NCI-H2171 treated with DMSO at 0.1 percent for 48 hours (cell line): ENCODE data around the gene TROAP.

Experiments used
- DNase-seq: peaks from one replicate; lab custom pipeline; 2025; lab: John Stamatoyannopoulos, UW

TROAP gene

DNA sequence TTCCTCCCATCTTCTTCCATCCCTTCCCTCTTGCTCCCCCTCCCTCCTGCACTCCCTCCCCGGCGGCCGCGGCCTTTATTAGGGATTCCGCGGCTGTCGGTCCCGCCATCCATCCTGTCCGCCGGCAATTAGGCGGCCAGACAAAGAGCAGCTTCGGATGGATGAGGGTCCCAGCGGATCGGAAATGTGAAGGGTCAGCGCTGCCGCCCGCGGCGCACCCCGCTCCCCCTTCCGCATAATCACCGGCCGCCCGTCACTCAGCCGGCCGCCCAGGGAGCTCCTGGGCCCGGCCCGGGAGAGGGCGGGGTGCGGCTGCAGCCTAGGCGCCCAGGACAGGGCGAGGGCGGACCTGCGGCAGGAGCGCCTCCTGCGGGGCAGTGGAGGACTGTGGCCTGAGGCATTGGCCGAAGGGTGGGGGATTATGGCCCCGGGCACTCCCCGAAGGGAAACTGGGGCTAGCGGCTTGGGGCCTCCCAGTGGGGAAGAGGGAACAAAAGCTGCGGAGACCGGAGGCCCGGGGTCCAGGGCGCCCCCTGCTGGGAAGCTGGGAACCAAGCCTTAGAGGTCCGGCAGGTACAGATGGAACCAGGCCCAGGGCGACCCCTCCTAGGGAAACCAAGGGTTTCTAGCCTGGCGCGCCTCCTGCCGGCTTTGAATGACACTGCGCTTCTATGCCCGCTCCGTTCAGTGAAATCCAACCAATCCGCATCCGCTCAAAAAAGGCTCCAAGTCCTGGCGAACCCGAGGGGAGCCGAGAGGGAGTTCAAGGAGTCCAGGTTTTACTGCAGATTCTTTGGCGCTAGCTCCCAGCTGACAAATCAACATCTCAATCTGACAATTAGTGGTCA, 19.2 kb downstream of the TROAP start:
- DNase-seq: peak; percentile 71

DNA sequence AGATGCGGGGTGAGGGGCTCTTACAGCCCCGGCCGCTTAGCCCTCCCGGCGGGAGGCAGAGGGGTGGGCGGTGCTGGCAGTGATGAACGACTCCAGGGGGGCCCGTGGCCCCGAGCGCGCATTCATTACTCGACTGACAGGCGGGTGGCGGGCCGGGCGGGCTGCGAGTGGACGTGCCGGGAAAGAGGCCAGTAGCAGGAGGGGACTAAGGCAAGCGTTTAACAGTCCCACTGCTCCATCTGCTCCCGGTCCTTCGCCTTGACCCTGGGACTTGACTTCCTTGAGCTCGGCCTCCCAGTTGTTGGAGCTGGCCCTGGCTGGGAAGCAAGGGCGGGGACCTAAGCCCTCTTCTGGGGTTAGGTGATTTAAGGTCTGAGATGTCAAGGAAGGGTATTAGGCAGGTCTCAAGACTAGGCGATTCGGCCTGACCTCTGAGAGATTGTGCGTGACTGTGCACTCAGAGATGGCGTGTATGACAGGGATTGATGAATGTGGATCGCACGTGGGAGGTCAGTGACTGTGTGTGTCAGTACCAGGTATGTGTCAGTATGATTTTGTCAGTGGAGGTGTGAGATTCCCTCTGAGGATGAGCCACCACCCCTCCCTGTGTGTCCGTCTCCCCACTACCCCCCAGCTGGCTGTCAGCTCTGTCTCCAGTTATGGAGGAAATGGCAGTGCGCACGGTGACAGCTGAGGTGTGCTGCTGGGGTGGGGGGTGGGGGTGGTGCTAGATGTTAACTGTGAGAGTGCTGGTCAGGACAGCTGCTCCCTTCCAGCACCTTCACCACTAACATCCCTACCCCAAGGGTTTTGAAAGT, 20.1 kb downstream of the TROAP start:
- peak; percentile 19 for DNase-seq

DNA sequence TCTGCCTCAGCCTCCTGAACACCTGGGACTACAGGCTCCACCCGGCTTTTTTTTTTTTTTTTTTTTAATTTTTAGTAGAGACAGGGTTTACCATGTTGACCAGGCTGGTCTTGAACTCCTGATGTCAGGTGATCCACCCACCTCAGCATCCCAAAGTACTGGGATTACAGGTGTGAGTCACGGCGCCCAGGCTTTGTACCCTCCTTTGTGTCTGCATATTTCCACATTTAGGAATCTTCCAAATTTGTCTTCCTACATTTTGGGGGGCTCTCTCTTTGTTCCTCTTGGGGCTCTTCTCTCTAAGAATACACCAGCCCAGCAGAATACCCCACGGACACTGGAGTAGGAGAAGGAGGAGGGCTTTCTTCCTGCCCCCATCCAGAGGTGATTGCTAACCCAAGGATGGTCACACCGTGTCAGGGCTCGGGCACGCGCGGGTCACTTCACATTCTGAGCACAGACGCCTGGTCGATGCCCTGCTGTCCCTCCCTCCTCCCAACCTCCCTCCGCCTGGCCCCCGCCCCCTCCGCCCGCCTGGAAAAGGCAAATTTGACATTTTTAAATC, 21.5 kb downstream of the TROAP start:
- no peak for DNase-seq

DNA sequence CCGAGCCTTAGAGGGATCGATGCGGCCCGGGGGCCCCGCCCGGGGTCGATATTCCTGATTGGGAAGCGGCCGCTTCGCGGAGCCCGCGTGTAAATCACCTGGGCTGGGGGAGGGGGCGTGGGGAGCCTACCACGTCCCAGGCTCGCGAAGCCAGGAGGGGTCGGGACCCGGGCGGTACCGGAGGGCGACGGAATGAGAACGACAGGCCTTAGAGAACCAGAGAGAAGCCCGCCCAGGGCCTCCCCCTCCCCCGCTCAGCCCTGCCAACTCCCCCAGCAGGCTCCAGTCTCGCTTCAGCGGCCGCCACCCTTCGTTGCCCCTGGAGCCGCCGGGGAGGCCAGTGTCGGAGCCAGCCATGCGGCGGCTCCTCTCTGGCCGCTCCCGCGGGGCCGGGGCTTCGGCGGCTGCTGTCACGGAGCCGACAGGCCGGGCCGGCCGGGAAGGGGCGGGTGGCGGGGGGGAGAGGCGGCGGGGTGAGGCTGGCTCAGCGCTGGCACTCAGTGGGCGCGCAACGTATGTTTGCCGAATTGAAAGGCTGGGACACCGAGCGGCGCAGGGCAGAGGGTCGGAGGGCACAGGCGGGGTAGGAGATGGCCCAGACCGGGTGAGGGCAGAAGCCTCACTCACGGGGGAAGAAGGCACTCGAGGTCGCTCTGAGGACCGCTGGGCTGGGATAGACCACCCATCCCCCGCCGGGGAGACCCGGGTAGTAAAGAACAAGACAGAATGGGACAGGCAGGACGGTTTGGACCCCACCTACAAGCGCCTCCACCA, 22.2 kb downstream of the TROAP start:
- peak; percentile 32 for DNase-seq

DNA sequence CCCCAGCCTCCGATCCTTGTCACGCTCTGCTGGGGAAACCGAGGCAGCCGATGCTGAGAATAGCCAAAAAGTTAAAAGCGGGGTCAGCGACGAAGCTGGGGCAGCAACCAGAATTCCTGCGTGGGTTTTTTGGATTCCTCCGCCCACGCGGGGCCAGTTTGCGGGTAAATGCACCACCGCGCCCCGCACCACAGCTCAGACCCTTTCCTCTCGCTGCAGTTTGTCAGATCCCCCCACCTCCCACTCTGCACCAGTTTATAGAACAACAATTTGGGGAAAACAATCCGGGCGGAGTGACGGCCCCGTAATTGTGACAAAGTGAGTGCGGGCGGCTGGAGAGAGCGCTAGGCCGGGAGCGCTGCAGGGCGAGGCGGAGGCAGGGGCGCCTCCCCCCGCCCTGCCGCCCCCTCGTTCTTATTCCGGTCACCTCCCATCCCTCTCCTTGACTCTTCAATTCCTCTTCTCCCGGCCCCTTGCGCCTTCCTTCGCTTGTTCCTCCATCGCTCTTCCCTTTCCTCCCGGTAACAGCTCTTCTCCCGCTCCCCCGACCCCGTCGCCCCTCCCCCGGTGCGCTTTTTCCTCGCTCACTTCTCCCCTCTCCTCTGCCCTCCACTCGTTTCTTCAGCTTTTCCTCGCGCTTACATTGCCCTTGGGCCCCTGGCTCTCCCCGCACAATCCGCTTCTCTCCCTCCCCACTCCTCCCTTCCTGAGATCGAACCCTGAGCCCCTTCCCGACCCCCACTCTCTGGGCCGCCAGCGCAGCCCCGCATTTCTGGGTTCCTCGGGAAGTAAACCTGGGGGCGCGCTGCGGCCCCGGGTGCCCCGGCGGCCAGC, 23.0 kb downstream of the TROAP start:
- DNase-seq: peak; percentile 17

DNA sequence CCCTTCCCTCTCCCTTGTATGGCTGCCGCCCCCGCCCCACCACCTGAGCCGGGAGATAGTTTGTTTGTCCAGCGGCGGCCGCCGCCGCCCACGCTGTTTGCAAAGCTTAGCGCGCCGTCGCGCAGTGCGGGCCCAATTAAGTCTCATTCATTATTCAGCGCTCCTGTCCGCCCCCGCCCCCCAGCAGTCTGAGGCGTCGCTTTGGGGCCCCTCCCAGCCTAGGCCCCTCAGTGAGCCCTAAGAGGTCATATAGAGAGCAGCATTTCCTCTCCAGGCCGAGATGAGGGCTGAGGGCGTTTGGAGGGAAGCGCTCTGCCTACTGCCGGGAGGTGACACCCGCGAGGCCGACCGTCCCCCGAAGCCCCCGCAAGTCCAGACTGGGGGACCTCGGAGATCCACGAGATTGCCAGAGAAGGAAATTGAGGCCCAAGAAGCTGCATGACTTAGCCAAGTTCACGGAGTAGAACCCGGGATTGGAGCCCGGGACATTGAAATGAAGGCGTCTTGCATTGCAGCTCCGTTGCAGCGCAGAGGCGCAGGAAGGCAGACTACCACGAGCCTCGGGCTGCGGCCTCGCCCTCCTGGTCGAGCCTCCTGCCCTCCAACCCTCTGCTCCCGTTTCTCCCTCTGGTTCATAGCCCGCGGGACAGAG, 23.7 kb downstream of the TROAP start, which contains the start of gene DNAJC22:
TSS of gene DNAJC22 (plus strand) at position 230 of the 652 bp plus-strand sequence. CDS start 1,985 bp downstream, outside the sequence.
- DNase-seq: peak; percentile 44

DNA sequence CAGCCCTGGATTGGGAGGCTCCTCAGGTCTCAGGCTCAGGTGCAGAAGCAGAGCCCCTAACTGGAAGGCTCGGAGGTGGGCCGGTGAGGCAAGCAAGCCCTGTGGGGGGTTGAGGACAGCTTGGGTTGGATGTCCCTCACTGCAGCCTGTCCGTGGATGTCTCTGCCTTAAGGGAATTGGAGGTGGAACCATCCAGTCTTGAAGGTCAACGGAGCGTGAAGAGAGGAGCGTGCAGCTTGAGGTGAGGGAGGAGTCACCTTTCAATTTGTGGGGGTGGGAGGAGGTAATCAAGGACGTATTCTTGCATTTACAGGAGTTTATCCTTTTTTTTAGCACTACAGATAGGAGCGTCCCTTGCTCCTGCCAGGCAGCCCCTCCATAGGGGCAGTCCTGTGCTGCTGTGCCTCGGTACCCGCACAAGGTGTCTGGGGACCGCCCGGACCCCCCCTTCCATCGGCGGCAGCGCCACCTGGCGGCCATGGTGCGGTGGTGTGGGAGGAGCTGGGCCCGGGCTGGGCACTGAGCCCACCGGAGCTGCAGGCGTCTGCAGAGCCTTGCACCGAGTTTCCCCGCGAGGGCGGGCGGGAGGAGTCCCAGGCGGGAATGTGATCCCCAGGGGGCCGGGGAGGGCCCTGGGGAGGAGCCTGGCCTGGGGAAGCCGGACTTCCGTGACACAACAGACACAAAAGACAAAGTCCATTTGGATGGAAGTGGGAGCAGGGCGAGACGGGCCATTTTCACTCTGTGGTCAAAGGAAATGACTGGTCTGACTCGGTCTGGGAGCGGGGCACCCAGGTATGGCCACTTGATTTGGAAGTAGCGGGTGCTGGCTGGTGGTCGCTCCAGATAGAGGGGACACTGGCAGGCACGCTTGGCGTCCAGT, 24.5 kb downstream of the TROAP start:
- DNase-seq: peak; percentile 80

DNA sequence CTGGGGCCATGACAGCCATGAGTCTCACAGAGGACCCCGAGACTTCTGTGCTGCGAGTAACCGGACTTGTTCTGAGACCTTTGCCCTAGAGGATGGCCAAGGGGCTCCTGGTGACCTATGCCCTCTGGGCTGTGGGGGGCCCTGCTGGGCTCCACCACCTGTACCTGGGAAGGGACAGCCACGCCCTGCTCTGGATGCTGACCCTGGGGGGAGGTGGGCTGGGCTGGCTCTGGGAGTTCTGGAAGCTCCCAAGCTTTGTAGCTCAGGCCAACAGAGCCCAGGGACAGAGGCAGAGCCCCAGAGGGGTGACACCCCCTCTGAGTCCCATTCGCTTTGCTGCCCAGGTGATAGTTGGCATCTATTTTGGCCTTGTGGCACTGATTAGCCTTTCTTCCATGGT, 25.7 kb downstream of the TROAP start:
- DNase-seq: no peak

DNA sequence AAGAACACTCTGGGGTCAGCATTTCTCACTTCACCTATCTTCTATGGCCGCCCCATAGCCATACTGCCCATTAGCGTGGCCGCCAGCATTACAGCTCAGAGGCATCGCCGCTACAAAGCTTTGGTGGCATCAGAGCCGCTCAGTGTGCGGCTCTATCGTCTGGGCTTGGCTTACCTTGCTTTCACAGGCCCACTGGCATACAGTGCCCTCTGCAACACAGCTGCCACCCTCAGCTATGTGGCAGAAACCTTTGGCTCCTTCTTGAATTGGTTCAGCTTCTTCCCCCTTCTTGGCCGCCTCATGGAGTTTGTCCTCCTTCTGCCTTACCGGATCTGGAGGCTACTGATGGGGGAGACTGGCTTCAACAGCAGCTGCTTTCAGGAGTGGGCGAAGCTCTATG, 26.2 kb downstream of the TROAP start:
- DNase-seq: no peak

DNA sequence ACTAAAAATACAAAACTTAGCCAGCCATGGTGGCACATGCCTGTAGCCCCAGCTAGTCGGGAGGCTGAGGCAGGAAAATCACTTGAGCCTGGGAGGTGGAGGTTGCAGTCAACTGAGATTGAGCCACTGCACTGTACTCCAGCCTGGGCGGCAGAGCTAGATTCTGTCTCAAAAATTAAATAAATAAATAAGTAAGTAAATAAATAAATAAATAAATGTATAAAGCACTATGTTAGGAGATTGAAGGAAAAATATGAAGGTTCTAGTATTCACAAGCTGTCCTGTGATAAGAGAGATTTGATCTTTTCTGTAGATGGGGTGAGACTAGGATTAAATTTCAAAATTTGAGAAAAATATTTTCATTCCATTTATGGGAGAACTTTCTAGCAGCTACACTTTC, 29.3 kb downstream of the TROAP start:
- no peak for DNase-seq

DNA sequence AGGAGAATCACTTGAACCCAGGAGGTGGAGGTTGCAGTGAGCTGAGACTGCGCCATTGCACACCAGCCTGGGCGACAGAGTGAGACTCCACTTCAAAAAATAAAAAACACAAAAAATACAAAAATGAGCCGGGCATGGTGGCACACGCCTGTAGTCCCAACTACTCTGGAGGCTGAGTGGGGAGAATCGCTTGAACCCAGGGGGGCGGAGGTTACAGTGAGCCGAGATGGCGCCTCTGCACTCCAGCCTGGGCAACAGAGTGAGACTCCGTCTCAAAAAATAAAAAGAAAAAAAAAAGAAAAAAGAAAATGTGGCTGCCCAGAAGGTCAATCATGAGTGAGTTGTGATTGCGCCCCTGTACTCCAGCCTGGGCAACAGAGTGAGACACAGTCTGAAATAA, 32.9 kb downstream of the TROAP start:
- no peak for DNase-seq

DNA sequence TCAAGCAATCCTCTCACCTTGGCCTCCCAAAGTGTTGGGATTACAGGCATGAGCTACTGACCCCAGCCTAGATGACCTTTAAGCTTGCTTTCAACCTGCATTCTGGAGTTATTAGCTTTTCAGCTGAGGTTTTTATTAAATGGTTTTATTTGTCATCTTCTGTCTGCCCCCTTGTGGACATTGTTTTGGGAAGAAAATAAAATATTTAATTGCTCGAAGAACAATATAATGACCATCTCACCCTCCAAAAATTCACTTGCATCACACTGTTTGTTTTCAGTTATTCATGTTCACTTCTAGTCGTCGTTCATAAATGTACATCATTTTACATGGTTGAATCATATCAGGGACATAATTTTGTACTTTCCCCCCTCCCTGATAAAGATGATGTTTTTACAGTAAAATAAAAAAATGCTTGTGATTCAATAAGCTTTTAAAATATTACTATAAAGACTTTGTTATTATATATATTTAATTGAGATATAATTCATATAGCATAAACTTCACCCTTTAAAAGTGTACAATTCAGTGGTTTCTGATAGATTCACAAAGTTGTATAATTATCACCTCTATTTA, 34.1 kb downstream of the TROAP start:
- no peak for DNase-seq

DNA sequence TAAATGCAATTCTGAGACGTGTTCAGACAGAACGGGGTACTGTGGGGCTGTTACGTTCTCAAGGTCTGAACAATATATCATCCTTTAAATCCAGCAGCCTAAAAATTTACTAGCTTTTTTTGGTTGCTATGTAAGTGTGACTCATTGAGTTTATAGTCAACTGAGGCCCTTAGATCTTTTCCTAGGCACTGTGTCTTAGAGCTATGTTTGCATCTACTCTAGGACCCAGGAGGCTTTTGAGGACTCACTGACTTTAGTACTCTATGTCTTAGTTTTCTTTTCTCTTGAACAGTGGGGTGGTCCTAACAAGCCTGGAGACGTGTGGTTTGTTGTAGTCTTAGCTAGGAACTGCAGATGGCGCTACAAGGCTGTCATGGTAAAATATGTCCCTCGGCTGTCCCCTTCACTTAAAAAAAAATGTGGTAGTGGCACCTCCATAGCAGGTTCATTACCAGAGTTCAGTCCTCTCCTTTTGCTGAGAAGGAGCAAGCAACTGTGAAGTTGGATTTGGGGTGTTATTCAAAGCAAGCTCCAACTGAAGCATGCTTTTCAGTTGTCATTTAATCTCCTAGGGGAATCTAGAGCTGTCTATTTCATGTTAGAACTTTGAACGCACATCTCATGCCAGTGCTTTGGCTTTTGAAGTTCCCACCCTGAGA, 35.6 kb downstream of the TROAP start:
- peak; percentile 81 for DNase-seq

DNA sequence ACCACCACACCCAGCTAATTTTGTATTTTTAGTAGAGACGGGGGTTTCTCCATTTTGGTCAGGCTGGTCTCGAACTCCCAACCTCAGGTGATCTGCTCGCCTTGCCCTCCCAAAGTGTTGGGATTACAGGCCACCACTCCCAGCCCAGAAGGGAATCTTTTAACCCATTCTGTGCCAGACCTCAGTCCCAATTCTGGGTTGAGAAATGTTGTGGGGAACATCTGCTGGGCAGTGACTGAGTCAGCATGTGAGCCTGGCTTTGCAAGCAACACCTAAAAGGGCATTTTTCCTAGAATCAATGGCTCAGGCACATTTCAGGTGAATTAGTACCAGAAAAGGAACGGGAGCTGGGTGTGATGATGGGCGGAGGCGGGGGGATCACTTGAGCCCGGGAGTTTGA, 36.6 kb downstream of the TROAP start:
- no peak for DNase-seq

DNA sequence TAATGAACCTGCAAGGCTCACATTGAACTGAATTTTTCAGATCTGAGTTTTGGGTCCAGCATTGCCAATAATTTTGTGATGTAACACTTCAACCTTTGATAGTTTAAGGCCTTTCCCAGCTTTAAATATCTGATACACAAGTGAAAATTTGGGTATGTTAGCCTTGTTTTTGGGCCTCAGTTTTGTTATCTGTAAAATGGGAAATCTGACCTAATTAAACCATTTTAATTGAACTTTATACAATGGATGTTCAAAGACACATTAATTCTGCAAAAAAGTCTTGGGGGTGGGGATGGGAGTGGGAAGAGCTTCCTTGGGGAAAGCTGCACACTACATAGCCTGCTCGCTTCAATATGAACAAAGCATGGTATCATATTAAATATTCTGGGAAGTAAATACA, 39.0 kb downstream of the TROAP start:
- no peak for DNase-seq

DNA sequence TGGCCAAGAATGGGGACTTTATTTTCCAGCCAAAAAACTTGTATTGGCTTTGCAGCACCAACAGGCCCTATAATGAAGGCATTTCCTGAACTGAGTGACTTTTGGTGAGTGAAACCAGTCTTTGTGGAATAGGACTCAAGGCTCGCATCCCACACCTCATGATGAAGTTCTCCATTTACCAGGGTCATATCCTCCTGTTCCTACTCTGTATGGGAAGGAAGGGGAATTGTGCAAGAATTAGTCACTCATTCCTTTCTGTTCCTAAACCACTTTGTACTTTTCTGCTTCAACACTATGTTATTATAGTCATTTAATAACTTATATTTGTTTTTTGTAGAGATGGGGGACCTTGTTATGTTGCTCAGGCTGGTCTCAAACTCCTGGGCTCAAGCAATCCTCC, 41.9 kb downstream of the TROAP start:
- no peak for DNase-seq

DNA sequence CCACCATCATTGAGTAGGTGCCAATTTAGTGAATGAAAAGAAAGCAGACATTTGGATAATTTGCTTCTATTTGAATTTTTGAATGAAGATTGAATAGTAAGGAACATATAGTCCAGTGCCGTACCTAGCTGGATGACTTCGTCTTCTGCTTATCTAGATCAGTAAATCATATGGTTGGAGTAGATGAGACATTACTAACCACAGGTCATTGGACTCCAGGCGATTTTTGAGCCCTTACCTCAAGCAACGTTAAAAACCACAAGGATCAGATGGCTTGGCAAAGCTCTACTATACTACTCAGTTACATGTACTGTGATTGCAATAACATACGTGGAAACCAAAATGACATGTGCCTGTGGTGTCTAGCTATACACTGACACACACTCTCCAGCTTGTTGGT, 42.5 kb downstream of the TROAP start:
- no peak for DNase-seq

DNA sequence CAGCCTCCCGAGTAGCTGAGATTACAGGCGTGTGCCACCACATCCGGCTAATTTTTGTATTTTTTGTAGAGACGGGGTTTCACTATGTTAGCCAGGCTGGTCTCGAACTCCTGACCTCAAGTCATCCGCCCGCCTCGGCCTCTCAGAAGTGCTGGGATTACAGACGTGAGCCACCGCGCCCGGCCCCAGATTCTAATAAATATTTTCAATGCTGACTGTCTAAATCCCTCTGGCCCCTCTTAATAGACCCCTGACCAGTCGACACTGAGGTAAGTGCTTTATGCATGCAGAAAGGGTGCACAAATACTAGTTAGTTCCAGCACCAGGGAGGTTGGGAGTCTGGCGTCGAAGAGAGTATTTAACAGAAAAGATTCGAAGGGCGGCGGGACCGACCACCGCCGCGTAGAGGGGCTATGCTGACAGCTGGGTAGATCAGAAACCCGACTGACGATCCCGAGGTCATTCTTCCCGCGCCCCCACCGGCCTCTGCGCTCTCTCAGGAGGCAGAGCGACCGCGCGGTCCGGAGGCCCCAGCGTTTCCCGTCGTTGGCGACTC, 43.1 kb downstream of the TROAP start:
- no peak for DNase-seq
